Measurements from ENCODE around the gene CFAP299. TPM values are rescaled to one million over a fixed set of nuclear protein-coding genes. Genes with fewer than 3 reads are reported as not detected.

Gene CFAP299
- total and polyA plus RNA-seq, 4 experiments from 2014 or later = not detected

GRCh38 chr4:80343887-80344286, 8.4 kb downstream of the CFAP299 start:
- Mint-ChIP-seq H3K9me3 (peaks cover 5 to 35% (median 29%) of the 10 kb centered on the region in 8 donors), H3K36me3 (no peaks in the 10 kb centered on the region), H3K4me3 (peak overlapping the region in 1 of 8 donors; percentile 2), H3K4me1 (peaks cover 0 to 8% (median 4%) of the 10 kb centered on the region in 4 donors), H3K27ac (no peak overlapping the region), H3K27me3 (peaks cover 14 to 22% of the 10 kb centered on the region in 2 donors)
- Histone ChIP-seq H3K36me3 (ENCODE audit: insufficient read depth, low read length) (no peaks in the 10 kb centered on the region), H3K9me3 (ENCODE audit: control insufficient read depth in 1 of 2, low read length in 2 of 2) (no peaks in the 10 kb centered on the region), H3K4me1 (ENCODE audit: insufficient read depth, low read length) (no peaks in the 10 kb centered on the region), H3K4me3 (ENCODE audit: low read length in 2 of 2) (no peak overlapping the region), H3K27me3 (ENCODE audit: insufficient read depth, low read length) (no peaks in the 10 kb centered on the region), H3K27ac (ENCODE audit: low read depth, low read length) (no peak overlapping the region)
- intact Hi-C loops (cut with micrococcal nuclease) = no loop called here
- ChIA-PET CTCF (ENCODE audit: partially characterized antibody) (no interaction called here), POLR2A (ENCODE audit: partially characterized antibody) (no interaction called here)
- DNase-seq = peak in 1 of 5 donors; percentile 6

- no peaks in the 10 kb centered on the region for H3K36me3 Mint-ChIP-seq
- no peaks in the 10 kb centered on the region for H3K4me1 ChIP-seq (ENCODE audit: insufficient read depth, low read length)
- intact Hi-C loops (cut with micrococcal nuclease) = loop anchor here (10.0 kb wide), 2 partner anchors 185 to 1405 kb away; no protein-coding TSS in a partner anchor
- POLR2A ChIA-PET (ENCODE audit: partially characterized antibody) = no interaction called here
- H3K27ac ChIP-seq (ENCODE audit: low read depth, low read length) = no peak overlapping the region
- H3K4me3 ChIP-seq (ENCODE audit: low read length in 2 of 2) = no peak overlapping the region
- CTCF ChIA-PET (ENCODE audit: partially characterized antibody) = interaction anchor here (3.6 to 8.7 kb wide), 2 partner anchors 629 to 682 kb away, joined by 65 to 150 read pairs; no protein-coding TSS in a partner anchor
- H3K27me3 Mint-ChIP-seq = peaks cover 22 to 24% of the 10 kb centered on the region in 2 donors
- H3K36me3 ChIP-seq (ENCODE audit: insufficient read depth, low read length) = no peaks in the 10 kb centered on the region
- H3K9me3 ChIP-seq (ENCODE audit: control insufficient read depth in 1 of 2, low read length in 2 of 2) = no peaks in the 10 kb centered on the region
- no peak for DNase-seq
- no peak overlapping the region for H3K4me3 Mint-ChIP-seq
- H3K27ac Mint-ChIP-seq = no peak overlapping the region
- no peaks in the 10 kb centered on the region for H3K4me1 Mint-ChIP-seq
- H3K27me3 ChIP-seq (ENCODE audit: insufficient read depth, low read length) = peaks cover 6% of the 10 kb centered on the region
- H3K9me3 Mint-ChIP-seq = no peaks in the 10 kb centered on the region
Measured at GRCh38 chr4:80360084-80360483, 24.6 kb downstream of the CFAP299 start.

- H3K27me3 ChIP-seq (ENCODE audit: insufficient read depth, low read length) = peaks cover 6% of the 10 kb centered on the region
- H3K4me1 ChIP-seq (ENCODE audit: insufficient read depth, low read length) = no peaks in the 10 kb centered on the region
- Mint-ChIP-seq H3K4me3 (no peak overlapping the region), H3K27me3 (peaks cover 22 to 24% of the 10 kb centered on the region in 2 donors), H3K4me1 (peaks cover under 1% of the 10 kb centered on the region in 4 donors), H3K27ac (no peak overlapping the region), H3K36me3 (no peaks in the 10 kb centered on the region), H3K9me3 (no peaks in the 10 kb centered on the region)
- no peak overlapping the region for H3K4me3 ChIP-seq (ENCODE audit: low read length in 2 of 2)
- POLR2A ChIA-PET (ENCODE audit: partially characterized antibody) = no interaction called here
- H3K27ac ChIP-seq (ENCODE audit: low read depth, low read length) = no peak overlapping the region
- H3K36me3 ChIP-seq (ENCODE audit: insufficient read depth, low read length) = no peaks in the 10 kb centered on the region
- no peaks in the 10 kb centered on the region for H3K9me3 ChIP-seq (ENCODE audit: control insufficient read depth in 1 of 2, low read length in 2 of 2)
- intact Hi-C loops (cut with micrococcal nuclease) = loop anchor here (1.0 to 10.0 kb wide), 5 partner anchors 184 to 1406 kb away; no protein-coding TSS in a partner anchor
- CTCF ChIA-PET (ENCODE audit: partially characterized antibody) = interaction anchor here (1.0 to 8.7 kb wide), 3 partner anchors 628 to 990 kb away, joined by 3 to 150 read pairs (median 65); no protein-coding TSS in a partner anchor
- no peak for DNase-seq
Measured at GRCh38 chr4:80360900-80361299, 25.4 kb downstream of the CFAP299 start.

- Mint-ChIP-seq H3K36me3 (no peaks in the 10 kb centered on the region), H3K9me3 (no peaks in the 10 kb centered on the region), H3K4me3 (no peak overlapping the region), H3K27ac (no peak overlapping the region), H3K4me1 (peaks cover 5 to 6% (median 5%) of the 10 kb centered on the region in 4 donors), H3K27me3 (peaks cover 21 to 24% of the 10 kb centered on the region in 2 donors)
- peak in 4 of 5 donors; percentile 26 to 41 (median 31) for DNase-seq
- H3K27me3 ChIP-seq (ENCODE audit: insufficient read depth, low read length) = peaks cover 6% of the 10 kb centered on the region
- POLR2A ChIA-PET (ENCODE audit: partially characterized antibody) = no interaction called here
- H3K4me1 ChIP-seq (ENCODE audit: insufficient read depth, low read length) = peaks cover 4% of the 10 kb centered on the region
- H3K9me3 ChIP-seq (ENCODE audit: control insufficient read depth in 1 of 2, low read length in 2 of 2) = no peaks in the 10 kb centered on the region
- H3K4me3 ChIP-seq (ENCODE audit: low read length in 2 of 2) = no peak overlapping the region
- no peak overlapping the region for H3K27ac ChIP-seq (ENCODE audit: low read depth, low read length)
- no peaks in the 10 kb centered on the region for H3K36me3 ChIP-seq (ENCODE audit: insufficient read depth, low read length)
- CTCF ChIA-PET (ENCODE audit: partially characterized antibody) = interaction anchor here (1.0 to 8.7 kb wide), 6 partner anchors 99 to 990 kb away, joined by 3 to 150 read pairs (median 7); no protein-coding TSS in a partner anchor
- intact Hi-C loops (cut with micrococcal nuclease) = loop anchor here (1.0 to 10.0 kb wide), 5 partner anchors 183 to 1407 kb away; no protein-coding TSS in a partner anchor
Measured at GRCh38 chr4:80361329-80361900, 25.9 kb downstream of the CFAP299 start.

- no peaks in the 10 kb centered on the region for H3K36me3 ChIP-seq (ENCODE audit: insufficient read depth, low read length)
- peaks cover 4% of the 10 kb centered on the region for H3K4me1 ChIP-seq (ENCODE audit: insufficient read depth, low read length)
- H3K9me3 ChIP-seq (ENCODE audit: control insufficient read depth in 1 of 2, low read length in 2 of 2) = no peaks in the 10 kb centered on the region
- peak in 4 of 5 donors; percentile 26 to 40 (median 34) for DNase-seq
- H3K27me3 Mint-ChIP-seq = peaks cover 19 to 22% of the 10 kb centered on the region in 2 donors
- ChIA-PET POLR2A (ENCODE audit: partially characterized antibody) (no interaction called here), CTCF (ENCODE audit: partially characterized antibody) (interaction anchor here (0.6 to 8.7 kb wide), 17 partner anchors 15 to 989 kb away, joined by 3 to 150 read pairs (median 5); no protein-coding TSS in a partner anchor)
- no peak overlapping the region for H3K4me3 ChIP-seq (ENCODE audit: low read length in 2 of 2)
- H3K9me3 Mint-ChIP-seq = no peaks in the 10 kb centered on the region
- H3K36me3 Mint-ChIP-seq = no peaks in the 10 kb centered on the region
- intact Hi-C loops (cut with micrococcal nuclease) = loop anchor here (10.0 kb wide), 2 partner anchors 182 to 1408 kb away; no protein-coding TSS in a partner anchor
- H3K27me3 ChIP-seq (ENCODE audit: insufficient read depth, low read length) = peaks cover 6% of the 10 kb centered on the region
- no peak overlapping the region for H3K27ac Mint-ChIP-seq
- no peak overlapping the region for H3K27ac ChIP-seq (ENCODE audit: low read depth, low read length)
- no peak overlapping the region for H3K4me3 Mint-ChIP-seq
- peaks cover 6 to 7% (median 6%) of the 10 kb centered on the region in 4 donors for H3K4me1 Mint-ChIP-seq
Measured at GRCh38 chr4:80362578-80363181, 27.1 kb downstream of the CFAP299 start.

GRCh38 chr4:80365928-80366327, 30.4 kb downstream of the CFAP299 start:
- Histone ChIP-seq H3K27me3 (ENCODE audit: insufficient read depth, low read length) (no peaks in the 10 kb centered on the region), H3K27ac (ENCODE audit: low read depth, low read length) (no peak overlapping the region), H3K4me3 (ENCODE audit: low read length in 2 of 2) (no peak overlapping the region), H3K36me3 (ENCODE audit: insufficient read depth, low read length) (no peaks in the 10 kb centered on the region), H3K9me3 (ENCODE audit: control insufficient read depth in 1 of 2, low read length in 2 of 2) (no peaks in the 10 kb centered on the region), H3K4me1 (ENCODE audit: insufficient read depth, low read length) (peaks cover 4% of the 10 kb centered on the region)
- ChIA-PET CTCF (ENCODE audit: partially characterized antibody) (interaction anchor here (0.7 to 8.7 kb wide), 23 partner anchors 9 to 1415 kb away, joined by 3 to 150 read pairs (median 4); no protein-coding TSS in a partner anchor), POLR2A (ENCODE audit: partially characterized antibody) (interaction anchor here (1.2 kb wide), 1 partner anchor 74 kb away, joined by 6 read pairs; no protein-coding TSS in a partner anchor)
- Mint-ChIP-seq H3K36me3 (peaks cover 0 to 7% of the 10 kb centered on the region in 2 donors), H3K4me3 (no peak overlapping the region), H3K9me3 (peaks cover 0 to 18% (median 6%) of the 10 kb centered on the region in 8 donors), H3K27me3 (peaks cover 0 to 2% of the 10 kb centered on the region in 2 donors), H3K27ac (peak overlapping the region in 1 of 7 donors; percentile 31), H3K4me1 (peaks cover 6 to 8% (median 7%) of the 10 kb centered on the region in 4 donors)
- intact Hi-C loops (cut with micrococcal nuclease) = loop anchor here (1.0 to 10.0 kb wide), 6 partner anchors 126 to 1411 kb away; no protein-coding TSS in a partner anchor
- DNase-seq = peak; percentile 48 to 69 (median 63)

- intact Hi-C loops (cut with micrococcal nuclease) = loop anchor here (5.0 to 10.0 kb wide), 3 partner anchors 125 to 1413 kb away; no protein-coding TSS in a partner anchor
- no peak overlapping the region for H3K27ac Mint-ChIP-seq
- H3K4me3 Mint-ChIP-seq = no peak overlapping the region
- H3K27ac ChIP-seq (ENCODE audit: low read depth, low read length) = no peak overlapping the region
- ChIA-PET POLR2A (ENCODE audit: partially characterized antibody) (interaction anchor here (0.9 kb wide), 1 partner anchor 72 kb away, joined by 3 read pairs; no protein-coding TSS in a partner anchor), CTCF (ENCODE audit: partially characterized antibody) (interaction anchor here (0.7 to 2.0 kb wide), 8 partner anchors 92 to 672 kb away, joined by 3 to 10 read pairs (median 4); no protein-coding TSS in a partner anchor)
- H3K4me1 ChIP-seq (ENCODE audit: insufficient read depth, low read length) = peaks cover 4% of the 10 kb centered on the region
- H3K36me3 ChIP-seq (ENCODE audit: insufficient read depth, low read length) = no peaks in the 10 kb centered on the region
- H3K27me3 Mint-ChIP-seq = peaks cover 0 to 2% of the 10 kb centered on the region in 2 donors
- peaks cover 0 to 30% (median 13%) of the 10 kb centered on the region in 8 donors for H3K9me3 Mint-ChIP-seq
- H3K27me3 ChIP-seq (ENCODE audit: insufficient read depth, low read length) = no peaks in the 10 kb centered on the region
- no peak overlapping the region for H3K4me3 ChIP-seq (ENCODE audit: low read length in 2 of 2)
- DNase-seq = no peak
- H3K36me3 Mint-ChIP-seq = peaks cover 3 to 16% of the 10 kb centered on the region in 2 donors
- H3K9me3 ChIP-seq (ENCODE audit: control insufficient read depth in 1 of 2, low read length in 2 of 2) = no peaks in the 10 kb centered on the region
- H3K4me1 Mint-ChIP-seq = peaks cover 6 to 8% (median 7%) of the 10 kb centered on the region in 4 donors
Measured at GRCh38 chr4:80367737-80368136, 32.2 kb downstream of the CFAP299 start.

All from CD4-positive, alpha-beta memory T cell (primary cell).